H1 (cell line): ENCODE results near the gene TMEM145. TPM values are rescaled to one million over a fixed set of nuclear protein-coding genes. Genes with fewer than 3 reads are reported as not detected.

Experiments
- polyA plus RNA-seq, 7 experiments: library from polyadenylated mRNA; depleted of rRNA in 3 of 7; stranded (reverse) in 5 of 7; unstranded in 2 of 7; fragments of >200 nt in 5 of 7; fragments of 200-250 nt in 2 of 7; gene quantifications; 1 replicate in 5 of 7; 2 replicates in 1 of 7; 4 replicates in 1 of 7; pipeline versions ENCODE4 v1.2.1 to v1.2.3, GENCODE V29; 2011 to 2013; ENCODE audit warnings: missing spikeins in 2 of 7, mixed read lengths in 2 of 7
- total RNA-seq: library from RNA; stranded (reverse); fragmentation: NEBNext Ultra II Directional; extraction: Animal tissue kit (Norgen Biotek cat#: 25700); gene quantifications from 2 replicates; pipeline ENCODE4 v1.2.1, GENCODE V29; 2021
- TF ChIP-seq, protein P1 (sequence below): fragments of 300-600 bp; sonication (generic); IDR thresholded peaks from 2 replicates; pipeline ENCODE4 v1.7.1; 2012; ENCODE audit warnings: low read length, moderate library complexity, mild to moderate bottlenecking, inconsistent platforms; ENCODE audit not compliant: insufficient replicate concordance

The TMEM145 gene
- total and polyA plus RNA-seq, 2 of the 8 experiments (the other 6 are each of a cell fraction or from before 2014, with no cell fraction given), result 2.3 to 4.7 TPM

DNA sequence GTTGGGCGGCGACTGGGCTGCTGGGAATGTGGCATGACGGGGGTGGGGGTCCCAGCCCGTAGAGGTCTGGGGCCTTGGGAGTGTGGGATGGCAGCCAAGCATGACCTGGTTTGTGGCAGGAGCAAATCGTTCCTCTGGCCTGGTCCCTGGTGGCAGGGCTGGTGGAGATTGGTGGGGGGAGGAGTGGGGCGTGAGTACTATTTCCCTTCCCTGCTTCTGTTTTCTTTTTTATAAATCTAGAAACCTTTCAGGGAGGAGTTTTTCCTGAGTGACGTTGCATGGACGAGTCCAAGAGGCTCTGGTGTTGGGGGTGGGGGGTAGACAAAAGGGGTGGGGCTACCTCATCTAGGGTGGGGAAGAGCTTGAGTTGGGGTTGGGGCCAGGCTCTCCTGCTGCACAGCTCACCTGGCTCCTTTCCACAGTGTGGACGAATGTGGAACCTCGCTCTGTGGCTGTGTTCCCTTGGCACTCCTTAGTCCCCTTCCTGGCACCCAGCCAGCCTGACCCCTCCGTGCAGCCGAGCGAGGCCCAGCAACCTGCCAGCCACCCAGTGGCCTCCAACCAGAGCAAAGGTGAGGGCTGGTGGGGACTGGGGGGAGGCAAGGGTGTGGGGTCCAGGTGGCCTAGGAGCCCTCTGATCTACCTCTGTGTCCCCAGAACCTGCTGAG is 26.6 kb upstream of the TMEM145 start (continued):
- TF ChIP-seq, protein P1, sequence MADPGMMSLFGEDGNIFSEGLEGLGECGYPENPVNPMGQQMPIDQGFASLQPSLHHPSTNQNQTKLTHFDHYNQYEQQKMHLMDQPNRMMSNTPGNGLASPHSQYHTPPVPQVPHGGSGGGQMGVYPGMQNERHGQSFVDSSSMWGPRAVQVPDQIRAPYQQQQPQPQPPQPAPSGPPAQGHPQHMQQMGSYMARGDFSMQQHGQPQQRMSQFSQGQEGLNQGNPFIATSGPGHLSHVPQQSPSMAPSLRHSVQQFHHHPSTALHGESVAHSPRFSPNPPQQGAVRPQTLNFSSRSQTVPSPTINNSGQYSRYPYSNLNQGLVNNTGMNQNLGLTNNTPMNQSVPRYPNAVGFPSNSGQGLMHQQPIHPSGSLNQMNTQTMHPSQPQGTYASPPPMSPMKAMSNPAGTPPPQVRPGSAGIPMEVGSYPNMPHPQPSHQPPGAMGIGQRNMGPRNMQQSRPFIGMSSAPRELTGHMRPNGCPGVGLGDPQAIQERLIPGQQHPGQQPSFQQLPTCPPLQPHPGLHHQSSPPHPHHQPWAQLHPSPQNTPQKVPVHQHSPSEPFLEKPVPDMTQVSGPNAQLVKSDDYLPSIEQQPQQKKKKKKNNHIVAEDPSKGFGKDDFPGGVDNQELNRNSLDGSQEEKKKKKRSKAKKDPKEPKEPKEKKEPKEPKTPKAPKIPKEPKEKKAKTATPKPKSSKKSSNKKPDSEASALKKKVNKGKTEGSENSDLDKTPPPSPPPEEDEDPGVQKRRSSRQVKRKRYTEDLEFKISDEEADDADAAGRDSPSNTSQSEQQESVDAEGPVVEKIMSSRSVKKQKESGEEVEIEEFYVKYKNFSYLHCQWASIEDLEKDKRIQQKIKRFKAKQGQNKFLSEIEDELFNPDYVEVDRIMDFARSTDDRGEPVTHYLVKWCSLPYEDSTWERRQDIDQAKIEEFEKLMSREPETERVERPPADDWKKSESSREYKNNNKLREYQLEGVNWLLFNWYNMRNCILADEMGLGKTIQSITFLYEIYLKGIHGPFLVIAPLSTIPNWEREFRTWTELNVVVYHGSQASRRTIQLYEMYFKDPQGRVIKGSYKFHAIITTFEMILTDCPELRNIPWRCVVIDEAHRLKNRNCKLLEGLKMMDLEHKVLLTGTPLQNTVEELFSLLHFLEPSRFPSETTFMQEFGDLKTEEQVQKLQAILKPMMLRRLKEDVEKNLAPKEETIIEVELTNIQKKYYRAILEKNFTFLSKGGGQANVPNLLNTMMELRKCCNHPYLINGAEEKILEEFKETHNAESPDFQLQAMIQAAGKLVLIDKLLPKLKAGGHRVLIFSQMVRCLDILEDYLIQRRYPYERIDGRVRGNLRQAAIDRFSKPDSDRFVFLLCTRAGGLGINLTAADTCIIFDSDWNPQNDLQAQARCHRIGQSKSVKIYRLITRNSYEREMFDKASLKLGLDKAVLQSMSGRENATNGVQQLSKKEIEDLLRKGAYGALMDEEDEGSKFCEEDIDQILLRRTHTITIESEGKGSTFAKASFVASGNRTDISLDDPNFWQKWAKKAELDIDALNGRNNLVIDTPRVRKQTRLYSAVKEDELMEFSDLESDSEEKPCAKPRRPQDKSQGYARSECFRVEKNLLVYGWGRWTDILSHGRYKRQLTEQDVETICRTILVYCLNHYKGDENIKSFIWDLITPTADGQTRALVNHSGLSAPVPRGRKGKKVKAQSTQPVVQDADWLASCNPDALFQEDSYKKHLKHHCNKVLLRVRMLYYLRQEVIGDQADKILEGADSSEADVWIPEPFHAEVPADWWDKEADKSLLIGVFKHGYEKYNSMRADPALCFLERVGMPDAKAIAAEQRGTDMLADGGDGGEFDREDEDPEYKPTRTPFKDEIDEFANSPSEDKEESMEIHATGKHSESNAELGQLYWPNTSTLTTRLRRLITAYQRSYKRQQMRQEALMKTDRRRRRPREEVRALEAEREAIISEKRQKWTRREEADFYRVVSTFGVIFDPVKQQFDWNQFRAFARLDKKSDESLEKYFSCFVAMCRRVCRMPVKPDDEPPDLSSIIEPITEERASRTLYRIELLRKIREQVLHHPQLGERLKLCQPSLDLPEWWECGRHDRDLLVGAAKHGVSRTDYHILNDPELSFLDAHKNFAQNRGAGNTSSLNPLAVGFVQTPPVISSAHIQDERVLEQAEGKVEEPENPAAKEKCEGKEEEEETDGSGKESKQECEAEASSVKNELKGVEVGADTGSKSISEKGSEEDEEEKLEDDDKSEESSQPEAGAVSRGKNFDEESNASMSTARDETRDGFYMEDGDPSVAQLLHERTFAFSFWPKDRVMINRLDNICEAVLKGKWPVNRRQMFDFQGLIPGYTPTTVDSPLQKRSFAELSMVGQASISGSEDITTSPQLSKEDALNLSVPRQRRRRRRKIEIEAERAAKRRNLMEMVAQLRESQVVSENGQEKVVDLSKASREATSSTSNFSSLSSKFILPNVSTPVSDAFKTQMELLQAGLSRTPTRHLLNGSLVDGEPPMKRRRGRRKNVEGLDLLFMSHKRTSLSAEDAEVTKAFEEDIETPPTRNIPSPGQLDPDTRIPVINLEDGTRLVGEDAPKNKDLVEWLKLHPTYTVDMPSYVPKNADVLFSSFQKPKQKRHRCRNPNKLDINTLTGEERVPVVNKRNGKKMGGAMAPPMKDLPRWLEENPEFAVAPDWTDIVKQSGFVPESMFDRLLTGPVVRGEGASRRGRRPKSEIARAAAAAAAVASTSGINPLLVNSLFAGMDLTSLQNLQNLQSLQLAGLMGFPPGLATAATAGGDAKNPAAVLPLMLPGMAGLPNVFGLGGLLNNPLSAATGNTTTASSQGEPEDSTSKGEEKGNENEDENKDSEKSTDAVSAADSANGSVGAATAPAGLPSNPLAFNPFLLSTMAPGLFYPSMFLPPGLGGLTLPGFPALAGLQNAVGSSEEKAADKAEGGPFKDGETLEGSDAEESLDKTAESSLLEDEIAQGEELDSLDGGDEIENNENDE, result no peak
